GM12873 (cell line): ENCODE measurements around the gene CTDSPL.

Experiments
- TF ChIP-seq, protein P1 (sequence below): IDR thresholded peaks from 2 replicates; pipeline ENCODE4 v1.5.1; 2012; ENCODE audit warnings: low read depth, mild to moderate bottlenecking, moderate library complexity, low read length, control low read depth; ENCODE audit not compliant: insufficient read depth; ENCODE audit errors: missing control alignments

The CTDSPL gene

DNA sequence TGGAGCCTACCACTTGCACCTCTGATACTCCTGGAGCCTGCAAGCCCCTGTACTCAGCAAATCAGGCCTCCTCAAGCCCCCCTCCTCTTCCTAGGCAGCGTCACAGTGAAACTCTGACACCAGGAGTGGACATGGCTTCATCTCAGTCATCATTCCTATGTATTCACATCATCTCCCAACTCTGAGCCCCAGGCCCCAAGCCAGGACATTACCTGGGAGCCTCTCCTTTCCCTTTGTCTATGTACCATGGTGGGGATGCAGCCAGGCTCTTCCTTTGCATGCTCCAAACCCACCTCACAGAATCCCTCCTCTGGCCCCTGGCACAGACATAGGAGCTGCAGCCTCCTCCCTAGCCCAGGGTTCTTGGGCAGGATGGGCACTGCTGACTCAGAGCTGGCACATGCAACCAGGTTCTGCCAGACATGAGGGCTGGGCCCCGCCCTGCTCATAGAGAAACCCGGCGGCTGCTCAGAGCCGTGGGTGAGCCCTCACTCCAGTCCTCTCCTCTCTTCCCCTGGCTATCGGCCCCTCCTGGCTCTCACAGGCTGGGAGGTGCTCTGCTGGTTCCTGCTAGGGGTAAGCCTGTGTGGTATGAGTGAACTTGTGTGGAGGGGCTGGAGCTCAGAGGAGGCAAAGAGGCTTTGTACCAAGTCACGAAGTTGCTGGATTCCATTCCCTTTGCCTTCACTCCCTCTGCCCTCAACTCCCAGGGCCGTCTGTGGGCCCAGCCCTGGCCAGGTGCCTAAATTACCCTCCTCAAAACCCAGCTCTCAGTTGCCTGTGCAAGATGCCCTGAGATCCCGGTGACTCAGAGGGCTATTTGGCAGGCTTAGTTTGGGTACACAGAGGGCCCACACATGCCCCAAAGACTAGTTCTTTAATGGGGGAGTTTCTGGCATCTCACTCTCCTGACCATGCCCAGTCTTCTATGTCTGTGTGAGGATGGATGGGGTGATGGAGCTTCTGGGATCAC lies 169.6 kb downstream of the CTDSPL start:
- TF ChIP-seq, protein P1, sequence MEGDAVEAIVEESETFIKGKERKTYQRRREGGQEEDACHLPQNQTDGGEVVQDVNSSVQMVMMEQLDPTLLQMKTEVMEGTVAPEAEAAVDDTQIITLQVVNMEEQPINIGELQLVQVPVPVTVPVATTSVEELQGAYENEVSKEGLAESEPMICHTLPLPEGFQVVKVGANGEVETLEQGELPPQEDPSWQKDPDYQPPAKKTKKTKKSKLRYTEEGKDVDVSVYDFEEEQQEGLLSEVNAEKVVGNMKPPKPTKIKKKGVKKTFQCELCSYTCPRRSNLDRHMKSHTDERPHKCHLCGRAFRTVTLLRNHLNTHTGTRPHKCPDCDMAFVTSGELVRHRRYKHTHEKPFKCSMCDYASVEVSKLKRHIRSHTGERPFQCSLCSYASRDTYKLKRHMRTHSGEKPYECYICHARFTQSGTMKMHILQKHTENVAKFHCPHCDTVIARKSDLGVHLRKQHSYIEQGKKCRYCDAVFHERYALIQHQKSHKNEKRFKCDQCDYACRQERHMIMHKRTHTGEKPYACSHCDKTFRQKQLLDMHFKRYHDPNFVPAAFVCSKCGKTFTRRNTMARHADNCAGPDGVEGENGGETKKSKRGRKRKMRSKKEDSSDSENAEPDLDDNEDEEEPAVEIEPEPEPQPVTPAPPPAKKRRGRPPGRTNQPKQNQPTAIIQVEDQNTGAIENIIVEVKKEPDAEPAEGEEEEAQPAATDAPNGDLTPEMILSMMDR = no peak

- TF ChIP-seq, protein P1 = no peak
These were observed 170.7 kb downstream of the CTDSPL start for GRCh38 chr3:38032328-38032865.
